ENCODE measurements around the gene STX1A.

STX1A gene

GRCh38 chr7:73718905-73719805 is at the start of gene STX1A:
STX1A (minus strand) TSS chr7:73719669; CDS start chr7:73719631, 38 bp downstream.
- in situ Hi-C loops (cut with MboI; ENCODE audit: low sequenced_read_pairs): no loop called here

GRCh38 chr7:73768641-73769480 is 49.4 kb upstream of the STX1A start:
- in situ Hi-C loops (cut with MboI; ENCODE audit: low sequenced_read_pairs): no loop called here

- in situ Hi-C loops (cut with MboI; ENCODE audit: low sequenced_read_pairs): no loop called here
Observed at GRCh38 chr7:73766556-73767229, 47.2 kb upstream of the STX1A start.

- in situ Hi-C loops (cut with MboI; ENCODE audit: low sequenced_read_pairs): no loop called here
Observed at GRCh38 chr7:73762659-73762999, 43.2 kb upstream of the STX1A start.

GRCh38 chr7:73761854-73762658 is 42.6 kb upstream of the STX1A start:
- in situ Hi-C loops (cut with MboI; ENCODE audit: low sequenced_read_pairs): no loop called here

- in situ Hi-C loops (cut with MboI; ENCODE audit: low sequenced_read_pairs): no loop called here
Observed at GRCh38 chr7:73758581-73759138, 39.2 kb upstream of the STX1A start.

GRCh38 chr7:73749931-73750776 is 30.7 kb upstream of the STX1A start:
- in situ Hi-C loops (cut with MboI; ENCODE audit: low sequenced_read_pairs): no loop called here

GRCh38 chr7:73746378-73746777 is 26.9 kb upstream of the STX1A start:
- in situ Hi-C loops (cut with MboI; ENCODE audit: low sequenced_read_pairs): no loop called here

GRCh38 chr7:73742753-73743641 is 23.5 kb upstream of the STX1A start:
- in situ Hi-C loops (cut with MboI; ENCODE audit: low sequenced_read_pairs): no loop called here

GRCh38 chr7:73742338-73742752 is 22.9 kb upstream of the STX1A start:
- in situ Hi-C loops (cut with MboI; ENCODE audit: low sequenced_read_pairs): no loop called here

- in situ Hi-C loops (cut with MboI; ENCODE audit: low sequenced_read_pairs): no loop called here
Observed at GRCh38 chr7:73741600-73741999, 22.1 kb upstream of the STX1A start.

GRCh38 chr7:73740771-73741170 is 21.3 kb upstream of the STX1A start:
- in situ Hi-C loops (cut with MboI; ENCODE audit: low sequenced_read_pairs): no loop called here

GRCh38 chr7:73740212-73740611 is 20.7 kb upstream of the STX1A start:
- in situ Hi-C loops (cut with MboI; ENCODE audit: low sequenced_read_pairs): no loop called here

- in situ Hi-C loops (cut with MboI; ENCODE audit: low sequenced_read_pairs): no loop called here
Observed at GRCh38 chr7:73739387-73739767, 19.9 kb upstream of the STX1A start.

- in situ Hi-C loops (cut with MboI; ENCODE audit: low sequenced_read_pairs): no loop called here
Observed at GRCh38 chr7:73738612-73739386, 19.3 kb upstream of the STX1A start, which contains the start of gene ABHD11. ABHD11 (minus strand) TSS chr7:73738802; CDS start chr7:73738770, 32 bp downstream.

GRCh38 chr7:73738220-73738611 is 18.7 kb upstream of the STX1A start:
- in situ Hi-C loops (cut with MboI; ENCODE audit: low sequenced_read_pairs): no loop called here

- in situ Hi-C loops (cut with MboI; ENCODE audit: low sequenced_read_pairs): no loop called here
Observed at GRCh38 chr7:73737491-73738219, 18.2 kb upstream of the STX1A start.

Data from HL-60/S4 (cell line).